Measurements from ENCODE around the gene SSTR5. TPM values are rescaled to one million over a fixed set of nuclear protein-coding genes. Genes with fewer than 3 reads are reported as not detected.

The SSTR5 gene
- total and polyA plus RNA-seq, 4 donors, result 0.38 to 0.96 (median 0.79) TPM

DNA sequence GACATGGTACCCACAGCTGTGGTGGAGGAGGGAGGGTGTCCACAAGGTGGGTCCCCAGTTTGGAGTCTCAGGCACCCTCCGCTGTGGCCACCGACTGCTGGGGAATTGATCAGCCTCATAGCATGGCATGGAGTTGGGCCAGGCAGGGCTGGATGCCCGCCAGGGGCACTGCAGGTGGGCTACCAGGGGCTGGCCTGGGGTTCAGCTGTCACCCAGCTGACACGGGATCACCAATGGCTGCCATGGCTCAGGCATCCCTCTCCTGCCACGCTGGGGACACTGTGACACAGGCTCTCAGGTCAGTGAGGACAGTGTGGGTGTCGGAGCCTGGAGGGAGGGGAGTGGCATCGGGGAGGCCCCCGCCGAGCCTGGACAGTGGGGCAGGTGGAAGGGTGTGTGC is 19.8 kb upstream of the SSTR5 start:
- 60% methylated on average over 9 of the region's 9 CpGs for WGBS (ENCODE audit: insufficient coverage)
- no peaks in the 10 kb centered on the region for H3K27me3 ChIP-seq (ENCODE audit: control insufficient read depth, insufficient read depth, low read length)
- H3K4me1 ChIP-seq (ENCODE audit: control insufficient read depth, insufficient read depth, low read length), result peaks cover 68% of the 10 kb centered on the region
- no peaks in the 10 kb centered on the region for H3K9me3 ChIP-seq (ENCODE audit: control insufficient read depth, insufficient read depth, low read length)
- H3K36me3 ChIP-seq (ENCODE audit: control insufficient read depth, insufficient read depth, low read length), result peaks cover 2% of the 10 kb centered on the region
- no peak overlapping the region for H3K4me3 ChIP-seq (ENCODE audit: low read depth, low read length)
- peak overlapping the region; percentile 10 for H3K27ac ChIP-seq (ENCODE audit: low read depth, low read length)
- DNase-seq (ENCODE audit: low read depth in 4 of 6, low spot score in 6 of 6), result no peak

DNA sequence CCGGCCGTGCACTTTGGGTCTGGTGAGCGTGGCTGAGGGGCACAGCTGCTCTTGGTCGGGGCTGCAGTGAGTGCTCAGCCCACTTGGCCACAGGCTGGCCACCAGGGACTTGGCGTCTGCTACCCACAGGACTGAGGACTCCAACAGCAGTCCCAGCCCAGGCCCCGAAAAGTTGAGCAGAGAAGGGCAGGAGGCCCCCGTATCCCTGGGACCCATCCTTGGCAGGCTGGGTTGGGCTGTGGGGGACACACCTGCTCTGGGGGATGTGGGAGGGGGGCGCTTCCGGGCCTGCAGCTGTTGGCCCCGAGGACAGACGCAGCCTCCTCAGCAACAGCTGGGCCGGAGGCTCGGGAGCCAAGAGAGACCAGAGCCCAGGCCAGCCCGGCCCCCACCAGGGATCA is 19.4 kb upstream of the SSTR5 start:
- H3K27me3 ChIP-seq (ENCODE audit: control insufficient read depth, insufficient read depth, low read length), result no peaks in the 10 kb centered on the region

GRCh38 chr16:1053700-1054368 is 18.7 kb upstream of the SSTR5 start:
- Histone ChIP-seq H3K27me3 (ENCODE audit: control insufficient read depth, insufficient read depth, low read length) (no peaks in the 10 kb centered on the region), H3K4me3 (ENCODE audit: low read depth, low read length) (no peak overlapping the region), H3K9me3 (ENCODE audit: control insufficient read depth, insufficient read depth, low read length) (no peaks in the 10 kb centered on the region), H3K27ac (ENCODE audit: low read depth, low read length) (peak overlapping the region; percentile 47), H3K36me3 (ENCODE audit: control insufficient read depth, insufficient read depth, low read length) (peaks cover 2% of the 10 kb centered on the region), H3K4me1 (ENCODE audit: control insufficient read depth, insufficient read depth, low read length) (peaks cover 63% of the 10 kb centered on the region)
- DNase-seq (ENCODE audit: low read depth in 4 of 6, low spot score in 6 of 6), result no peak
- WGBS (ENCODE audit: insufficient coverage), result 78% methylated on average over 21 of the region's 21 CpGs

More for the DNA sequence above, 19.4 kb upstream of the SSTR5 start:
- Histone ChIP-seq H3K4me3 (ENCODE audit: low read depth, low read length) (no peak overlapping the region), H3K36me3 (ENCODE audit: control insufficient read depth, insufficient read depth, low read length) (peaks cover 2% of the 10 kb centered on the region), H3K4me1 (ENCODE audit: control insufficient read depth, insufficient read depth, low read length) (peaks cover 68% of the 10 kb centered on the region), H3K9me3 (ENCODE audit: control insufficient read depth, insufficient read depth, low read length) (no peaks in the 10 kb centered on the region), H3K27ac (ENCODE audit: low read depth, low read length) (peak overlapping the region; percentile 10)
- DNase-seq (ENCODE audit: low read depth in 4 of 6, low spot score in 6 of 6), result peak in 1 of 6 donors; percentile 41
- 40% methylated on average over 14 of the region's 14 CpGs for WGBS (ENCODE audit: insufficient coverage)

GRCh38 chr16:1054660-1055556 is 17.6 kb upstream of the SSTR5 start:
- peaks cover 52% of the 10 kb centered on the region for H3K4me1 ChIP-seq (ENCODE audit: control insufficient read depth, insufficient read depth, low read length)
- no peaks in the 10 kb centered on the region for H3K27me3 ChIP-seq (ENCODE audit: control insufficient read depth, insufficient read depth, low read length)
- peaks cover 2% of the 10 kb centered on the region for H3K36me3 ChIP-seq (ENCODE audit: control insufficient read depth, insufficient read depth, low read length)
- DNase-seq (ENCODE audit: low read depth in 4 of 6, low spot score in 6 of 6), result peak in 3 of 6 donors; percentile 51 to 87 (median 87)
- peak overlapping the region; percentile 47 for H3K27ac ChIP-seq (ENCODE audit: low read depth, low read length)
- H3K9me3 ChIP-seq (ENCODE audit: control insufficient read depth, insufficient read depth, low read length), result peaks cover 3% of the 10 kb centered on the region
- 16% methylated on average over 34 of the region's 34 CpGs for WGBS (ENCODE audit: insufficient coverage)
- no peak overlapping the region for H3K4me3 ChIP-seq (ENCODE audit: low read depth, low read length)

DNA sequence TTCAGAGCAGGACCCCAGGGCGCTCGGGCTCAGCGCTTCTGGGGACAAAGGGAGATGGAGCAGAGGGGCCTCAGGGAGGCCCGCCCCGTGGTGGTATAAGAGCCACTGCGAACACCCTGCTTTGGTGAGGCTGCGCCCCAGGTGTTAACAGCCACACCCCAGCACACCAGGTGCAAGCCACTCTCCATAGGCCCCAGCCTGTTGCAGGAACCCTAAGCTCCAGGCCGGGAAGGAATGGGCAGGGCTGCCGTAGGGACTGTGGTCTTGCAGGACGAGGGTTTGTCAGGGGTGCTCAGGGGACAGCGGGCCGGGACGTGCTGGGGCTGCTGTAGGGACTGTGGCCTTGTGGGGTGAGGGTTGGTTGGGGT is 17.0 kb upstream of the SSTR5 start:
- 82% methylated on average over 13 of the region's 13 CpGs for WGBS (ENCODE audit: insufficient coverage)
- H3K27ac ChIP-seq (ENCODE audit: low read depth, low read length), result no peak overlapping the region
- H3K4me1 ChIP-seq (ENCODE audit: control insufficient read depth, insufficient read depth, low read length), result peaks cover 49% of the 10 kb centered on the region
- peaks cover 3% of the 10 kb centered on the region for H3K9me3 ChIP-seq (ENCODE audit: control insufficient read depth, insufficient read depth, low read length)
- H3K27me3 ChIP-seq (ENCODE audit: control insufficient read depth, insufficient read depth, low read length), result no peaks in the 10 kb centered on the region
- H3K36me3 ChIP-seq (ENCODE audit: control insufficient read depth, insufficient read depth, low read length), result peaks cover 2% of the 10 kb centered on the region
- no peak for DNase-seq (ENCODE audit: low read depth in 4 of 6, low spot score in 6 of 6)
- no peak overlapping the region for H3K4me3 ChIP-seq (ENCODE audit: low read depth, low read length)

- no peak overlapping the region for H3K4me3 ChIP-seq (ENCODE audit: low read depth, low read length)
- H3K27me3 ChIP-seq (ENCODE audit: control insufficient read depth, insufficient read depth, low read length), result no peaks in the 10 kb centered on the region
- no peak for DNase-seq (ENCODE audit: low read depth in 4 of 6, low spot score in 6 of 6)
- H3K27ac ChIP-seq (ENCODE audit: low read depth, low read length), result no peak overlapping the region
- 77% methylated on average over 8 of the region's 8 CpGs for WGBS (ENCODE audit: insufficient coverage)
- H3K9me3 ChIP-seq (ENCODE audit: control insufficient read depth, insufficient read depth, low read length), result peaks cover 3% of the 10 kb centered on the region
- peaks cover 2% of the 10 kb centered on the region for H3K36me3 ChIP-seq (ENCODE audit: control insufficient read depth, insufficient read depth, low read length)
- peaks cover 49% of the 10 kb centered on the region for H3K4me1 ChIP-seq (ENCODE audit: control insufficient read depth, insufficient read depth, low read length)
Measured at GRCh38 chr16:1056196-1056595, 16.4 kb upstream of the SSTR5 start.

- H3K27me3 ChIP-seq (ENCODE audit: control insufficient read depth, insufficient read depth, low read length), result no peaks in the 10 kb centered on the region
- 22% methylated on average over 28 of the region's 33 CpGs for WGBS (ENCODE audit: insufficient coverage)
- H3K4me1 ChIP-seq (ENCODE audit: control insufficient read depth, insufficient read depth, low read length), result peaks cover 47% of the 10 kb centered on the region
Measured at GRCh38 chr16:1057252-1057932, 15.2 kb upstream of the SSTR5 start.

DNA sequence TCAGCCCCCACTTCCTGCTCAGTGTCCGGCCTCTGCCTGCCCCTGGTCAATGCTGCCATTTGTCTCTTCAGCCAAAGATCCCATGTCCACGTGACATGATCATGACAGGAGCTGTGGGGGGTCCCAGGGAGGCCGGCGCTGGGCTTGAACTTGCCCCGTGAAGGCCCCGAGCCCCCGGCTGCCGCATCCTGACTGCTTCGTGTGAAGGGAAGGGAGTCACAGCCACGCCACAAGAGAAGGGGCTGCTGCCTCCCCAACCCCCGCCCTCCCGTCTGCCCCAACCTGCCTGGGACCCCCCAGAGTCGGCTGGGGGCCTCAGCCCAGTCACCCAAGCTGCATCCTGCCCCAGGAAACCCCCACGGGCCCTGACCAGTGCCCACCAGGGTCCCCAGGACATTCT is 14.3 kb upstream of the SSTR5 start:
- no peaks in the 10 kb centered on the region for H3K27me3 ChIP-seq (ENCODE audit: control insufficient read depth, insufficient read depth, low read length)
- no peak for DNase-seq (ENCODE audit: low read depth in 4 of 6, low spot score in 6 of 6)

More at GRCh38 chr16:1057252-1057932, 15.2 kb upstream of the SSTR5 start:
- peaks cover 2% of the 10 kb centered on the region for H3K36me3 ChIP-seq (ENCODE audit: control insufficient read depth, insufficient read depth, low read length)
- peaks cover 3% of the 10 kb centered on the region for H3K9me3 ChIP-seq (ENCODE audit: control insufficient read depth, insufficient read depth, low read length)
- H3K4me3 ChIP-seq (ENCODE audit: low read depth, low read length), result no peak overlapping the region
- no peak for DNase-seq (ENCODE audit: low read depth in 4 of 6, low spot score in 6 of 6)
- H3K27ac ChIP-seq (ENCODE audit: low read depth, low read length), result no peak overlapping the region

DNA sequence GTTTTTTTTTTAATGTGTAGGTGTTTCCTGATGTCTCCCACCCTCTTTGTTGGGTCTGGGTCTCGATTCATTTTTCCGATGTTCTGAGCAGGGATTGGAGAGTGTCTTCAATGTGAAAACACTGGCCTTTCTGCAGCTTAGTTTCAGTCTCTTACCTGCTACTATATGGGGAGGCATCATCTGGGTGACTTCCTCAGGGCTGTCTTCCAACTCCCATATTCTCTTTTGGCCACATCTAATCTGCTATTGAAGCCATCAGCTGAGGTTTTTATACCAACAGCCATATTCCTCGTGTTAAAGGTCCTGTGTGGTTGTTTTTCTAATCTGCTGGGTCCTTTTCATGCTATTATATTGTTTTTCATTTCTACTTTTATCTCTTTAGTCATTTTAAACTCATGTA is 13.2 kb upstream of the SSTR5 start:
- H3K27me3 ChIP-seq (ENCODE audit: control insufficient read depth, insufficient read depth, low read length), result no peaks in the 10 kb centered on the region
- H3K27ac ChIP-seq (ENCODE audit: low read depth, low read length), result no peak overlapping the region
- no peak for DNase-seq (ENCODE audit: low read depth in 4 of 6, low spot score in 6 of 6)
- peaks cover 30% of the 10 kb centered on the region for H3K4me1 ChIP-seq (ENCODE audit: control insufficient read depth, insufficient read depth, low read length)
- no peak overlapping the region for H3K4me3 ChIP-seq (ENCODE audit: low read depth, low read length)
- WGBS (ENCODE audit: insufficient coverage), result 92% methylated on average over 2 of the region's 3 CpGs
- H3K9me3 ChIP-seq (ENCODE audit: control insufficient read depth, insufficient read depth, low read length), result peaks cover 3% of the 10 kb centered on the region
- peaks cover 4% of the 10 kb centered on the region for H3K36me3 ChIP-seq (ENCODE audit: control insufficient read depth, insufficient read depth, low read length)

More for the DNA sequence above, 14.3 kb upstream of the SSTR5 start:
- Histone ChIP-seq H3K36me3 (ENCODE audit: control insufficient read depth, insufficient read depth, low read length) (peaks cover 4% of the 10 kb centered on the region), H3K9me3 (ENCODE audit: control insufficient read depth, insufficient read depth, low read length) (peaks cover 3% of the 10 kb centered on the region), H3K27ac (ENCODE audit: low read depth, low read length) (no peak overlapping the region), H3K4me1 (ENCODE audit: control insufficient read depth, insufficient read depth, low read length) (peaks cover 39% of the 10 kb centered on the region), H3K4me3 (ENCODE audit: low read depth, low read length) (no peak overlapping the region)
- 69% methylated on average over 13 of the region's 14 CpGs for WGBS (ENCODE audit: insufficient coverage)

Measured in spinal cord (tissue), 10 donors.